HG02973 (cell line): ENCODE data around the gene FRMD3.

ENCODE experiments used
- ATAC-seq: cut with Tn5 transposase; IDR thresholded peaks from one replicate; pipeline ENCODE4 v1.9.1; 2021; ENCODE audit warnings: moderate library complexity; ENCODE audit not compliant: unreplicated experiment

The FRMD3 gene

DNA sequence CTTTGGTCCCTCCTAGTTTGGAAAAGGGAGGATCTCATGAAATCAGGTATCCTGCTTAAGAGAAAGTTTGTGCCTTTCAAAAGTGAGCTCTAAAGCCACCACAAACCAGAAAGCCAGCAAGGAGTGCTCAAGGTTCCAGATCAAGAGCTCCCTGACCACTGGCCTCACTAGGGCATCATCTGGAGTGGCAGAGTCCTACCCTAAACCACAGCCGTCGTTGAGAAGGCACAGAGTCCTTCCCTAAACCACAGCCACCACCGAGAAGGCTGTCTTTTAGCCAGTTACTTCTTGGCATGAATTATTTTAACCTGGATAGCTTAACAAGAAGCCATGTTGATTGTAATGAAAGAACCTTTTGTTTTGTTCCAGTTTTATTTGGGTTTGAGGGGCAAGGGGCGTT is 102.9 kb downstream of the FRMD3 start:
- no peak for ATAC-seq

DNA sequence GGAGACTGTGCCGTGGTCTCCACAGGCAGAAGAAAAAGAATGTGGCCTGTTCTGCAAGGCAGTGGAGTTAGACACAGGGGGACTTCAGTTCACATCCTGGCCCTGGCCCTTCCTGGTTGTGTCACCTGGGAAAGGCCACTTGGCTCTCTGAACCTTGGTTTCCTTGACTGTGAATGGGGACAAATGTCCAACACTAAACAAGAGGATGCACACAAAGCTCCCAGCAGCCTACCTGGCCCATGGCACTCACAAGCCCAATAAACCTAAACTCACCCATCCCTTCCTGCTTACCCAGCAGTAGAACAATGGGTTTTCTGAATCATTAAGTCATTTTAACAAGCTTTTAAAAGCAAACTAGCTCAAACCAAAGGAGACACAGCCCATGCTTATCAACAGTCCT is 103.9 kb downstream of the FRMD3 start:
- ATAC-seq = no peak

DNA sequence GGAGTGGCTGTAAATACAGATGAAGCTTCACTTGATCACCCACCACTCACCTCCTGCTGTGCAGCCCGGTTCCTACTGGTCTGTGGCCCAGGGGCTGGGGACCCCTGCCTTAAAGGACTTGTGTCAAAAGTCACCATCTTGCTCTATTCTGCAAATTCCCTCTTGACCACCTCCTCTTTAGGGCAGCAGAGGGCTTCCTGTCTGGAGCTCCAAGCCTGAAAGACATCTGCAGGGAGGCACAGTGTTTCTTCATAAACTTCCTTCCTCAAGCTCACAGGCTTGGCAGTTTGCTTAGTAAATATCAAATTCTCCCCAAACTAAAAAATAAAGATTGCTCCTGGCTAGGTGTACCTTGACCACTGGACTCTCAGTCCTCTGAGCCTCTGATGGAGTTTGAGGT is 104.4 kb downstream of the FRMD3 start:
- ATAC-seq = no peak

DNA sequence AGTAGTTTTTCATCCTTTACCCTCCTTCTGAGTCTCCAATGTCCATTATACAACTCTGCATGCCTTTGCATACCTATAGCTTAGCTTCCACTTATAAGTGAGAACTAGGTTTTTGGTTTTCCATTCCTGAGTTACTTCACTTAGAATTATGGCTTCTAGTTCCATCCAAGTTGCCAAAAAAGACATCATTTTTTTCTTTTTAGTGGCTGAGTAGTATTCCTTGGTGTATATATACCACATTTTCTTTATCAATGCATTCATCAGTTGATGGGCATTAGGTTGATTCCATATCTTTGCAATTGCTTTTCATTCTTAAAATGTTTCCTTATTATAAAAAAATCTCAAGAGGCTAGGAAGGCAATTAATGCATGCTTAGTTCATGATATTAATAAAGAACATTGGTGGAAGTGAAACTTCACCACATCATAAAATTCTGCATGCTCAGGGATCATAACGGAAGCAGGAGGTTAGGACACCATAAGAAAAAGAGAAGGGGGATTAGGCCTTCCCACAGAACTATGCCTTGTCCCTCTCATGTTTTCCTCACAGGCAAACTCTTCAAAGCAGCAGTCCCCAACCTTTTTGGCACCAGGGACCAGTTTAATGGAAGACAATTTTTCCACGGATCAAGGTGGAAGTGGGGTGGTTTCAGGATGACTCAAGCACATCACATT is 105.2 kb downstream of the FRMD3 start:
- ATAC-seq = no peak

DNA sequence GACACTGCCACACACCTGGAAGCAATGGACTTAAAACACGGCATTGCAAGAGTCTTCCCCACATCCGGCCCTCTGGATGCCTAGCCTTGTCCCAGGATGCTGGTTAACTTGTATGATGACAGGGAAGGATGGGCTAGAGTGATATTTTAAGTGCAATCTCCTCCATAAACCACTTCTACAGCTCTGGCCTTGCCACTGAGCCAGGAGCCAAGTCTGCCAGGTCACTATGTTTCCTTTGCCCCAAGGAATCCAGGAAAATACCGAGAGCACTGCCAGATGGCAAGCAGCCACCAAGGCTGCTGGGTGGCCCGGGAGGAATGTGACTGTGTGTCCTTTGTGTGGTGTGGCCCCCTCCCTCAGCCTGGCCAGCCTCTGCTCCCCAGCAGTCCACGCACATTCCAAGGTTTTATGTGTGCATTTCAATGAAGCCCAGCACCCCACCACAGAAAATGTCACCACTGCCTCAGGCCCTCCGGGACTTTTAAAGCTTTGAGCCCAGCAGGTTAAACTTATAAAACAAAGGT is 106.0 kb downstream of the FRMD3 start:
- ATAC-seq = no peak

DNA sequence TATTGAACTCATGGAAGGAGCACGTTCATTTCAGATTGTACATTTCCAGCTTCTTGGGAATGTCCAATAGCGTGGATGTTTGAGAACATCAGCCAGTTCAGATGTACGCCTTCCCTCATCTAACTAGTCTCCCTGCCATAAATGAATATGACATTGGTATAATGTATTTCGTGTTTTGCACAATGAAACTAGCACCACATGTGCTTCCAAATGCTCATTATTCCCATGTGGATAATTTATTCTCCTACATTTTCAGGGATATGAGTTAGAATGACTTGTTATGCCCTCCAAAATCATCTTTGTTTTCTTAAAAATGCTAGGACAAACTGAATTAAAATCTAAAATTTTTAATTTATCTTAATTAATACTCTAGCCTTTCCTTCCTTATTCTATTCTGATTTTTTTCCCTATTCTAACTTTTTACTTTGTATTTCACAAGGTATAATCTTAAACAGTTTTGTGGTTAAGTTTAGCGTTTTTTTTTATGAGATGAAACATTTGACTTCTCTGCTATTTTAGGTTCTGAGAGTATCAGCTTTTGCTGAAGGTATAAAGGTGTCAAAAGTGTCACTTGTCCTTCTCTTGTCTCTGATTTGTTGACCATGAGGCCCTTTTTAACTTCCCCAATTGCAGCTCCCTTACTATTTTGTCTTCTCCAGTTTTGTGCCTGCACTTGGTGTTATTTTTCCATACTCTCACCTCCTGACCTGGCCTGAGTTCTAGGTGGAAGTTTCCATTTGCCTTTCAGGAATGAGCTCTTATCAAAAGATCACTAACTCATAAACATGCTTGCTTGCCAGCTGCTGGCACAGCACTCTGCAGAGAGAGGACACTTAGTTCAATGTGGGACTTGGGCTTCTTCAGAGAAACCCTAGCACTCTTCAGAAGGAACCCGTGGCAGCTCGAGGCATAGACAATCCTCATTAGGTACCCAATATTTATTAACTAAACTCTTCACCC is 106.8 kb downstream of the FRMD3 start:
- ATAC-seq = no peak

DNA sequence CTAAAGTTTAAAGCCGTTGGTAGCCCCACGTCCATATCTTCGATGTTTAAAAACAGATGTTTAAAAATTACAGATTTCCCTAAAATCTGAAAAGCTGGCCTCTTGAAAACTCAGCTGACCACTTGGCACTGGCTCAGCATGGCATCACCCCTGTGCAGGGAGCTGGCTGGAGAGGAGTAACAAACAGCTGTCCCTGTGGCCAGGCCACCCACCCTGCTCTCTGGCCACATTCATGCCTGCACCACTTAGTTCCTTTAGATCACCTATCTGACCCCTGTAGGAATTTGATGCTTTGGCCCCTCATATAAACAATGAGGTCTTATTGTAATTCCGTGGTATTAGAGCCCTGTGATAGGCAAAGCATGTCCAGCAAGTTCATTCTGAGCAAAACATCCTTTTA is 107.5 kb downstream of the FRMD3 start:
- ATAC-seq = no peak

DNA sequence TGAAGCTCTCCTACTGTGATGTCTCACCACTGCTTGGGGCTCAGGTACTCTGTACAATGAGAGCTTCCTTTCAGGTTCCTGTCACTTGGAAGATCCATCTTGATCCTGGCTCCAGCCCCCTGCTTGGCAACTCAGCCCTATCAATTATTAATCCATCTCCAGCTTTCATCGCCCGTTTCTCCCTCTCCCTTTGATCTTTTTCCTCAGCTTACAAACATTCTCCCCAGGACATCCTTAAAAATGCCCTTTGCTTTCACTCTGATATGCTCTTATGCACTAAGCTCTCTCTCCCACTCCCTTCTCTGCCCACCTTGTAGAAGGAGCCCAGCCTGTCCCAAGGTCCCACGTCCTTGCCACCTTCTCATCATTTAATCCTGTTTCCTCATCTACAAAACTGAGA is 109.0 kb downstream of the FRMD3 start:
- ATAC-seq = no peak

DNA sequence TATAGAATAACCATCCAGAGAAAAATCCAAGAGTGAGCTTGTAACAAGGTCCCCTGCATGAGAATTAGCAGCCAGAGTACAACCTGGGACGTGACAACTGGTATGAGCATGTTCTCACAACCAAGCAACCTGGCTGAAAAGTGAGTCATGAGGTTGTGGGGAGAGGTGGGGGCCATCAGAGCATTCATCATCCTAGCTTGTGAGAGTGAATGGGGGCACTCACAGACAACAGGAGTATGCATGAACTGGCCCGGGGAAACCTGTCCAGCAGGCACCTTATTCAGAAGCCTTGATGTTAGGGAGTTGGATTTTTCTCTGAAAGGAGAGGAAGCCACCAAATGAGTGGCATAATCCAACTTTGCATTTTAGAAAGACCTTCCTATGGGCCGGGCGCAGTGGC is 113.0 kb downstream of the FRMD3 start:
- no peak for ATAC-seq

DNA sequence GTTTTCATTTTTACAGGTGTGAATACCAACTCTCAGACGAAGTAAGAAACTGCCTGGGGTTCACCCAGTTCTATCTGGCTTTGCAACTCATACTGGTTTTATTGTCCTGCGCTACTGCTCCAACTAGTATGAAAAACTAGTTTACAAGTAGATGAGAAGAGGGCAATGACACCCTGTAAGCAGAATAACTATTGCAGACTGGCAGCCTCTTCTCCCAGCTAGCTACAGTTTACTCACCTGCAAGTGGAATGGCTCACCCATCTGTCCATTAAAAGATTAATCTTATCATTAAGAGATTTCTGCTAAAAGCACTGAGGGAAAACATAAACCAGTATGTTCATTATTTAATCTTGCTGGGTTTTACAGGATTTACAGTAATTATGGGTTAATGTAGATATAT is 113.4 kb downstream of the FRMD3 start:
- no peak for ATAC-seq

DNA sequence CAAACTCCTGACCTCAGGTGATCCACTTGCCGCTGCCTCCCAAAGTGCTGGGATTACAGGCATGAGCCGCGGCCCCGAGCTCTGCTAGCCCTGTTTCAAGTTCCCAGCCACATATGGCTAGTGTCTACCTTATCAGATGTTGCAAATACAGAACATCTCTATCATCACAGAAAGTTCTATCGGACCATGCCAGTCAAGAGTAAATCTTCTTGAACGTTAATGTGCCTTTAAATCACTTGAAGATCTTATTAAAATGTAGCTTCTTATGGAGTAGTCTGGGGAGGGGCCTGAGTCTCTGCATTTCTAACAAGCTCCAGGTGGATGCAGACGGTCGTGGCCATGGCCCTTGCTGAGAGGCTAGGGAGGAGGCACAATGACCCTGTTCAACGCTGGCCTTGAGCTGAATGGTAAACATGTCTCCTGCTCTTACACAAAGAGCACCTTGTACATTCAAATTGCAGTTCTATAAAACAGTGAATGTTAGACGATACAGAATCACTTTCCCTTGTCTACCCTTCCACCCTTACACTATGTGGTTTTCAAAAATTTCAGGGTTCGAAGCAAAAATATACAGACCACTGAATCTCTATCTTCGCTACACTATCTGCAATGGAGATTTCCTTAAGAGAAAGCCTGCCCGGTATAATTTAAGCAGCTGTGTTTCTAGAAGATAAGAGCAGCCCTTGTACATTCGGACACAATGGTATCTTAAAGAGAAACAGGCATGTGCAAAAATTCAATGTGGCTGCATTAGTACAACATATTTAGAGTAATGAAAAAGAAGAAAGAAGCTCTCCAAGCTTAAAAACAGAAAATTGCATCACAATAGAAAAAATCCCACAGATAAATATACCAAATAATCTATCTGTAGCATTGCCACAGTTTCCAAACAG is 114.1 kb downstream of the FRMD3 start:
- ATAC-seq = no peak

DNA sequence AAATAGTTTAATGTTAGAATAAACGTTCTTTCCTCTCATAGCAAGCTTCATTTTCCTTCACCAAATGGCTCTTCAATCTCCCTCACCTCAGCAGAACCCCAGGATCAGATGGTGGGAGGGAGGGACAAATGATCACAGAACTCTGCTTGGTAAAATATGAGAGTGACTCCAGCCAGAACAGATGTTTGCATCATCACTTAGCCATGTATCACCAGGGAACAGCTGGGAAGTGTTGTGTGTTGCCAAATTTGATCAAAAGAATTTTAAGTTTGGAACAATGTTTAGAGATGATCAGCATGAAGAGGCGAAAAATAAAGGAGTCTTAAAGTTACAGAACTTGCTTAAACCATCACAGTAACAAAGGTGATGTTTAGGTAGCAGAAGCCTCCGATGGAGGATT is 115.7 kb downstream of the FRMD3 start:
- no peak for ATAC-seq

DNA sequence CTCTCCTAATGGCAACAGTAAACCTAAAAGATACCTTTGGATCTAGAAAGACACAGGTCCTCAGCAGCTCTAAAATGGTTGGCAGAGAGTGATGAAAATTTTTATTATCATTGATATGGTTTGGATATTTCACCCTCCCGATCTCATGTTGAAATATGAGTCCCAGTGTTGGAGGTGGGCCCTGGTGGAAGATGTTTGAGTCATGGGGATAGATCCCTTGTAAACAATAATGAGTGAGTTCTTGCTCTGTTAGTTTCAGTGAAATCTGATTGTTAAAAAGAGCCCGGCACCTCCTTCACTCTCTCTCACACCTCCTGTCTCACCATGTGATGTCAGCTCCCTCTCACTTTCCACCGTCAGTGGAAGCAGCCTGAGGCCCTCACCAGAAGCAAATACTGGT is 117.7 kb downstream of the FRMD3 start:
- ATAC-seq = no peak

DNA sequence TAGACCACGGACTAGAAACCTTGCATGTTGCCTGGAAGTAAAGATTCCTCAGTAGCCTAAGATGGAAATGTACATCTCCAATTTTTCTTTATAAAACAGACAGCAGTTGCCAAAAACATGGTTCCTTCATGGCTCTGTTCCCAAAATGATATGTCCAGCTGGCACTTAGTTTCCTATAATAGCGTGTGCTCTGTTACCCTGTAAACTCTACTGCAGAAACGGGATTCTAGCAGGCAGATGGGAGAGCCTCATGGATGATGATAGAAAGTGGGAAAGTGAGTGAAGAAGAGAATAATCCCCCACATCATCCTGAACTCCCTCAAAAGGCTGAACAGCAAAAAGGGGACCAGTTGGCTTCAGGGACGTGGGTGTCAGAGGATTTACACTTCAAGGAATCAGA is 118.2 kb downstream of the FRMD3 start:
- no peak for ATAC-seq

DNA sequence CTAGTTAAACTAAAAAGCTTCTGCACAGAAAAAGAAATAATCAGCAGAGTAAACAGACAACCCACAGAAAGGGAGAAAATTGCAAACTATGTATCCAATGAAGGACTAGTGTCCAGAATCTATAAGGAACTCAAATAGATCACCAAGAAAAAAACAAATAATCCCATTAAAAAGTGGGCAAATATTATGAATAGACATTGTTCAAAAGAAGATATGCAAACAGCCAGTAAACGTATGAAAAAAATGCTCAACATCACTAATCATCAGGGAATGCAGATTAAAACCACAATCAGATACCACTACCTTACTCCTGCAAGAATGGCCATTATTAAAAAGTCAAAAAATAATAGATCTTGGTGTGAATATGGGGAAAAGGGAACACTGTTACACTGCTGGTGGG is 119.9 kb downstream of the FRMD3 start:
- no peak for ATAC-seq

DNA sequence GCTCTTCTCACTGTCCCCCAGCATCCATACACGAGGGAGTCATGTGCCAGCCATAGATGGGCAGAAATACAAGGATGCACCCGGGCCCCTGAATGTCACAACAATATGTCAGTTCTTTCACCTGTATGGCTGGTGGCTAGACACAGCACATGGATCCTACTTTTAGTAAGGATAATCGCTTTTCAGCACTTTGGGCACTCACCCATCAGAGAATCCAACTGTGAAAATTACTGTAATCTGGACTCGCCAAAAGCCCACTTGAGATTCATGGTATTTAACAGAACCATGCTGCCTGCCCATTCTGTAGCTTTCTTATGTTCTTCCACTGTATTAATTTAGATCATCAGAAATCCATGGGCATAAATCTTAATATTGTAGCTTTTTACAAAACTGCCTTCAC is 124.8 kb downstream of the FRMD3 start:
- no peak for ATAC-seq

DNA sequence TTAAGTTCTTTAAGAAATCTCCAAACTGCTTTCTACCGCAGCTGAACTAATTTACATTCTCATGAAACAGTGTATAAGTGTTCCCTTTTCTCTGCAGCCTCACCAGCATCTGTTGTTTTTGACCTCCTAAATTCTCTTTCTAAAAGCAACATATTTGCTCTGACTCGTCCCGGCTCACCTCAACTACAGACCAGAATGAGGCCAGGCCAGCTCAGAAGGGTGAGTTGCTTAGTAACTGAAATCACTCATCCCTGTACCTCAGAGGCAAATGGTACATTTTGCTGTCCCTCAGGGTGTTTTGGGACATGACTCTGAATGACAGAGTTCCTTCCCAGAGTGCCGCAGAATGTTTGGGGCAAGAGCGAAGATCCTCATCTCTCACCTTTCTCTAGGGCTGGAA is 127.5 kb downstream of the FRMD3 start:
- ATAC-seq = no peak

DNA sequence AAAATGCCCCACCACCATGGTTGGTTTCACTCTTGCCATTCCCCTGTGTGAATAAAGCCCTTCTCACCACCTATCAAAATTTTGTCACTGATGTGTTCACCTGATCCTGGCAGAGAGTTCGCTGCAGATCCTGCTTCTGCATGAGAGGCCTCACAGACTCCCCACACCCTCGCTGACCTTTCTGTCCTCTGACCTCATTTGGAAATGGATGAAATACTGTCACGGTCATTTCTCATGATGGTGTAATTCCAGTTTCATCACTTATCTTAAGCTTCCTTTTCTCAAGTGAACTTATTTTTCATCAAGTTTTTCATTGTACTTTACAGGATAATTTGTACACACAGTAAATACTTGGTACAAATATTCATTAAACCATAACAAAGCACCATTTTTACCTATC is 131.3 kb downstream of the FRMD3 start:
- no peak for ATAC-seq

DNA sequence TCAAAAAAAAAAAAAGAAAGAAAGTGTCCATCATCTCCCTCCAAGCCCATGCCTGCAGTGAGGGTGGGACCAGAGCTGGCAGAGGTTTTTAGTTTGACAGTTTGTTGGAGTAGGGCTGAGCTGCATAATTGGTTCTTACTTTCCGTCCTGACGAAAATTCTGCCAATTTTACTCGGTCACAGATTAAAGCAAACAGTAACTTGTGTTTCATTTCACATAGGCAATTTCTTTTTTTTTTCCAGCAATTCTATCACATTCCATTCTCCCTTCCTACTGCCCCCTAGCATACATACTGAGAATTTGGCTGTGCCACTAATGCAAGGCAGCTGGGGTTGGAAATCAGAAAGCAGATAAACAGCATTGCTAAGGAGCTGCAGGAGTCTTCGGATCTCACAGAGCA is 132.4 kb downstream of the FRMD3 start:
- no peak for ATAC-seq

DNA sequence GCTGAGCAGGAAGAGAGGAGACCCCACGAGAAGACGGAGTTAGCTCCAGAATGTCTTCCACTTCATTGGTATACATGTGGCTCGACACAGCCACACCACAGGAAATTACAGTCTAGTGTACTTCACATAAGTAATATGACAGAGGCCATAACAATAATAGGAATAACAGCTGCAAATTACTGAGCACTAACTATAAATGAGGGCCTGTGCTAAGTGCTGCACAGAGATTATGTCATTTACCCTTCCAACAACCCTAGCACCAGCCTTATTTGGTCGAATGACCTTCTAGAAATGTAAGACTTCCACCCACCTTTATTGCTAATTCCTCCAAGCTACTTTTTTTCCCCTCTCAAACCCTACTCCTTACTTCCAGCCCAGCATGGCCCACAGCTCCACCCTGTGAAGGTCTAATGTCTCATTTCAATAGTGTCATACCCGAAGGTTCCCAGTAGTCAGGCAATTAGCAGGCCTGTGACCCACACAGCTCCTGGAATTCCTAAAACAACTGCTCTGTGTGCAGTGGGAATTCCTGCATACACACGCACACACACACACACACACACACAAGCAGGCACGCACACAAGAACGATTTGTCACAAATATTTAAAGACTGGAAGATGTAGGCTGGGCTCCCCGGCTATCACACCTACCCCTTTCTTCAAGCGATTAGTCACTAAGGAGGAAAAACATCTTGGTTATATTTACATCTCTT is 134.5 kb downstream of the FRMD3 start:
- ATAC-seq = no peak
